ENCODE data around the gene HNRNPA1L2. TPM values are rescaled to one million over a fixed set of nuclear protein-coding genes. Genes with fewer than 3 reads are reported as not detected.

Gene HNRNPA1L2
- polyA plus RNA-seq, 1 of the 3 experiments (the other 2 are of a cell fraction) = 4.5 TPM

DNA sequence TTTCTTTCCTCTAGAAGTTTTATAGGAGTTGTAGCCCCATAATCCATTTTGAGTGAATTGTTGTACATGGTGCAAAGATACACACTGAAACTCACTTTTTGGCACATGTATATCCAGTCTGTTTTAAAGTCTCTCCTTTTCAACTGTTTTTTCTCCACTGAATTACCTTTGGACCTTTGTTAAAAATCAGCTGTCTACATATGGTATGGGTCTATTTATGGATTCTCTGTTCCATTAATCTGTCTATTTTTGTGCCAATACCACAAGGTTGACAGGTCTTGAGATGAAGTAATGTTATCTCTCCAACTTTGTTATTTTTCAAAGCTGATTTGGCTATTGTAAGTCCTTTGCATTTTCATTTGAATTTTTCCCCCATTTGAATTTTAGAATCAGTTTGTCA lies 4.7 kb downstream of the HNRNPA1L2 start:
- H3F3A ChIP-seq (replicated peaks; ENCODE audit: insufficient read depth) = peaks cover 3% of the 10 kb centered on the region
- H3K4me3 ChIP-seq (ENCODE audit: low read depth in 2 of 2, low read length in 1 of 2) = no peak overlapping the region
- TF ChIP-seq FOSL2 (IDR thresholded peaks at IDR 0.05; ENCODE audit: borderline replicate concordance, low read depth) = no peak
- no peak for TF ChIP-seq FOXJ3 (CRISPR knock-in tag; IDR thresholded peaks at IDR 0.05)
- no peak for TF ChIP-seq ELF1 (IDR thresholded peaks at IDR 0.05)
- TF ChIP-seq RCOR1 (IDR thresholded peaks at IDR 0.05; ENCODE audit: low read length) = no peak
- TF ChIP-seq, protein P1, sequence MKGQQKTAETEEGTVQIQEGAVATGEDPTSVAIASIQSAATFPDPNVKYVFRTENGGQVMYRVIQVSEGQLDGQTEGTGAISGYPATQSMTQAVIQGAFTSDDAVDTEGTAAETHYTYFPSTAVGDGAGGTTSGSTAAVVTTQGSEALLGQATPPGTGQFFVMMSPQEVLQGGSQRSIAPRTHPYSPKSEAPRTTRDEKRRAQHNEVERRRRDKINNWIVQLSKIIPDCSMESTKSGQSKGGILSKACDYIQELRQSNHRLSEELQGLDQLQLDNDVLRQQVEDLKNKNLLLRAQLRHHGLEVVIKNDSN (IDR thresholded peaks at IDR 0.05; ENCODE audit: borderline replicate concordance, low read depth) = no peak
- TF ChIP-seq, protein P2, sequence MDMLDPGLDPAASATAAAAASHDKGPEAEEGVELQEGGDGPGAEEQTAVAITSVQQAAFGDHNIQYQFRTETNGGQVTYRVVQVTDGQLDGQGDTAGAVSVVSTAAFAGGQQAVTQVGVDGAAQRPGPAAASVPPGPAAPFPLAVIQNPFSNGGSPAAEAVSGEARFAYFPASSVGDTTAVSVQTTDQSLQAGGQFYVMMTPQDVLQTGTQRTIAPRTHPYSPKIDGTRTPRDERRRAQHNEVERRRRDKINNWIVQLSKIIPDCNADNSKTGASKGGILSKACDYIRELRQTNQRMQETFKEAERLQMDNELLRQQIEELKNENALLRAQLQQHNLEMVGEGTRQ (IDR thresholded peaks at IDR 0.05; ENCODE audit: borderline replicate concordance, low read depth, low read length) = no peak
- no peaks in the 10 kb centered on the region for H3K9me2 ChIP-seq
- H2AFZ ChIP-seq (ENCODE audit: low read depth) = no peak overlapping the region
- H3K27me3 ChIP-seq (ENCODE audit: insufficient read depth) = no peaks in the 10 kb centered on the region
- no peak overlapping the region for H3K27ac ChIP-seq (ENCODE audit: low read depth in 2 of 2, low read length in 1 of 2)
- H3K4me1 ChIP-seq (ENCODE audit: control insufficient read depth in 1 of 2, insufficient read depth in 2 of 2, low read depth in 1 of 2, low read length in 1 of 2) = peaks cover 0 to 6% of the 10 kb centered on the region in 2 experiments; a peak in 2 of 4 replicates
- H3K4me2 ChIP-seq = no peak overlapping the region
- DNase-seq = no peak
- POLR2A ChIA-PET = no interaction called here
- peaks cover 33% of the 10 kb centered on the region for H3K79me2 ChIP-seq (ENCODE audit: insufficient read depth)
- CTCF ChIA-PET = no interaction called here
- no peaks in the 10 kb centered on the region for H3K9me3 ChIP-seq
- peaks cover 16 to 17% of the 10 kb centered on the region in 2 experiments for H3K36me3 ChIP-seq (replicated peaks in 1 of 2; ENCODE audit: control insufficient read depth in 1 of 2, insufficient read depth in 2 of 2, low read length in 1 of 2)
- no peak overlapping the region for H3K9ac ChIP-seq
- no peaks in the 10 kb centered on the region for H4K20me1 ChIP-seq (ENCODE audit: insufficient read depth)

GRCh38 chr13:52650731-52651130 lies 8.5 kb downstream of the HNRNPA1L2 start:
- 22% methylated on average over 2 of the region's 6 CpGs for WGBS (ENCODE audit: low lambda C conversion rate)
- ChIA-PET POLR2A (no interaction called here), CTCF (no interaction called here)
- H3K4me3 ChIP-seq (ENCODE audit: low read depth in 2 of 2, low read length in 1 of 2) = peak overlapping the region; percentile 81 to 96
- no peaks in the 10 kb centered on the region for H3K9me3 ChIP-seq
- H3K36me3 ChIP-seq (replicated peaks in 1 of 2; ENCODE audit: control insufficient read depth in 1 of 2, insufficient read depth in 2 of 2, low read length in 1 of 2) = peaks cover 17% of the 10 kb centered on the region in 2 experiments
- TF ChIP-seq MXI1 (IDR thresholded peaks at IDR 0.05; ENCODE audit: low read depth, low read length) = no peak
- no peak for TF ChIP-seq SIN3A (IDR thresholded peaks at IDR 0.05; ENCODE audit: borderline replicate concordance, low read depth, low read length)
- TF ChIP-seq, protein P2 (IDR thresholded peaks at IDR 0.05; ENCODE audit: borderline replicate concordance, low read depth, low read length) = no peak
- no peak for TF ChIP-seq RAD21 (IDR thresholded peaks at IDR 0.05; ENCODE audit: low read length)
- TF ChIP-seq FOSL2 (IDR thresholded peaks at IDR 0.05; ENCODE audit: borderline replicate concordance, low read depth) = no peak
- no peak for TF ChIP-seq NFIC (IDR thresholded peaks at IDR 0.05; ENCODE audit: borderline replicate concordance)
- no peak for TF ChIP-seq FOXM1 (IDR thresholded peaks at IDR 0.05; ENCODE audit: low read depth)
- TF ChIP-seq RFX5 (IDR thresholded peaks at IDR 0.05; ENCODE audit: low read length) = no peak
- no peak for TF ChIP-seq EZH2phosphoT487 (IDR thresholded peaks at IDR 0.05; ENCODE audit: borderline replicate concordance, low read depth)
- TF ChIP-seq MAX (IDR thresholded peaks at IDR 0.05; ENCODE audit: low read depth) = no peak
- TF ChIP-seq NRF1 (IDR thresholded peaks at IDR 0.05; ENCODE audit: low read depth, low read length) = no peak
- no peak for TF ChIP-seq JUND (IDR thresholded peaks at IDR 0.05)
- no peak for TF ChIP-seq MEF2A (IDR thresholded peaks at IDR 0.05; ENCODE audit: borderline replicate concordance, low read depth)
- no peak for TF ChIP-seq REST (IDR thresholded peaks at IDR 0.05; ENCODE audit: low read depth, low read length)
- TF ChIP-seq, protein P1 (IDR thresholded peaks at IDR 0.05; ENCODE audit: borderline replicate concordance, low read depth) = no peak
- no peak for TF ChIP-seq YY1 (IDR thresholded peaks at IDR 0.05; ENCODE audit: low read depth)
- no peak for TF ChIP-seq GABPA (IDR thresholded peaks at IDR 0.05; ENCODE audit: low read depth)
- peak overlapping the region in 1 of 2 experiments; percentile 100; a peak in 2 of 4 replicates for H3K27ac ChIP-seq (ENCODE audit: low read depth in 2 of 2, low read length in 1 of 2)
- H3K27me3 ChIP-seq (ENCODE audit: insufficient read depth) = no peaks in the 10 kb centered on the region
- H3K4me1 ChIP-seq (ENCODE audit: control insufficient read depth in 1 of 2, insufficient read depth in 2 of 2, low read depth in 1 of 2, low read length in 1 of 2) = peaks cover 0 to 6% of the 10 kb centered on the region in 2 experiments; a peak in 2 of 4 replicates
- no peaks in the 10 kb centered on the region for H3K9me2 ChIP-seq
- DNase-seq = no peak
- H3K4me2 ChIP-seq = peak overlapping the region; percentile 81
- peaks cover 16% of the 10 kb centered on the region for H3F3A ChIP-seq (replicated peaks; ENCODE audit: insufficient read depth)
- peak overlapping the region; percentile 93 for H3K9ac ChIP-seq
- no peaks in the 10 kb centered on the region for H4K20me1 ChIP-seq (ENCODE audit: insufficient read depth)
- no peak overlapping the region for H2AFZ ChIP-seq (ENCODE audit: low read depth)
- H3K79me2 ChIP-seq (ENCODE audit: insufficient read depth) = peaks cover 62% of the 10 kb centered on the region
